ENCODE results near the gene CADPS. TPM values are rescaled to one million over a fixed set of nuclear protein-coding genes. Genes with fewer than 3 reads are reported as not detected.

Gene CADPS
- total and polyA plus RNA-seq, 2 of the 4 experiments (the other 2 are of a cell fraction), result not detected

- ATAC-seq (ENCODE audit: low read depth), result no peak
- no peak overlapping the region for H3K27ac ChIP-seq (ENCODE audit: insufficient read depth, low read length)
- BruUV-seq (replicated peaks), result no TSS peak
Observed at GRCh38 chr3:62761311-62761710, 113.9 kb downstream of the CADPS start.

More at GRCh38 chr3:62761311-62761710, 113.9 kb downstream of the CADPS start:
- H4K5ac ChIP-seq (ENCODE audit: low read depth, low read length), result no peak overlapping the region
- H2AK9ac ChIP-seq (replicated peaks; ENCODE audit: low read depth, low read length, poor library complexity), result no peak overlapping the region
- intact Hi-C loops (cut with micrococcal nuclease), result no loop called here
- no peak overlapping the region for H3K18ac ChIP-seq (ENCODE audit: low read depth, low read length)
- no peak overlapping the region for H3K56ac ChIP-seq (ENCODE audit: extremely low read depth, insufficient read depth, low read length)
- no peak overlapping the region for H2BK15ac ChIP-seq (ENCODE audit: low read depth, low read length)
- no peak overlapping the region for H3K4me2 ChIP-seq (ENCODE audit: low read depth, low read length)
- TF ChIP-seq SMC3 (IDR thresholded peaks at IDR 0.05; ENCODE audit: low read depth, low read length) (no peak), CEBPB (IDR thresholded peaks at IDR 0.05; ENCODE audit: low read depth, low read length) (no peak), FOS (IDR thresholded peaks at IDR 0.05; ENCODE audit: low read depth, low read length) (no peak), POLR2A (IDR thresholded peaks at IDR 0.05; ENCODE audit: low read depth, low read length) (no peak), MAFK (IDR thresholded peaks at IDR 0.05; ENCODE audit: low read depth, low read length) (no peak), CHD1 (IDR thresholded peaks at IDR 0.05; ENCODE audit: low read depth, low read length) (no peak), BHLHE40 (IDR thresholded peaks at IDR 0.05; ENCODE audit: low read depth, low read length) (no peak), MAZ (IDR thresholded peaks at IDR 0.05; ENCODE audit: borderline replicate concordance, low read depth, low read length) (no peak), RFX5 (IDR thresholded peaks at IDR 0.05; ENCODE audit: low read depth, low read length) (no peak), RAD21 (IDR thresholded peaks at IDR 0.05; ENCODE audit: low read length) (no peak), CTCF (conservative IDR thresholded peaks at IDR 0.05; ENCODE audit: low read depth, low read length) (no peak), USF2 (IDR thresholded peaks at IDR 0.05; ENCODE audit: low read depth, low read length) (no peak), RCOR1 (IDR thresholded peaks at IDR 0.05; ENCODE audit: insufficient replicate concordance, low read length) (no peak), MXI1 (IDR thresholded peaks at IDR 0.05; ENCODE audit: borderline replicate concordance, low read depth, low read length) (no peak)
- TF ChIP-seq, protein P1, sequence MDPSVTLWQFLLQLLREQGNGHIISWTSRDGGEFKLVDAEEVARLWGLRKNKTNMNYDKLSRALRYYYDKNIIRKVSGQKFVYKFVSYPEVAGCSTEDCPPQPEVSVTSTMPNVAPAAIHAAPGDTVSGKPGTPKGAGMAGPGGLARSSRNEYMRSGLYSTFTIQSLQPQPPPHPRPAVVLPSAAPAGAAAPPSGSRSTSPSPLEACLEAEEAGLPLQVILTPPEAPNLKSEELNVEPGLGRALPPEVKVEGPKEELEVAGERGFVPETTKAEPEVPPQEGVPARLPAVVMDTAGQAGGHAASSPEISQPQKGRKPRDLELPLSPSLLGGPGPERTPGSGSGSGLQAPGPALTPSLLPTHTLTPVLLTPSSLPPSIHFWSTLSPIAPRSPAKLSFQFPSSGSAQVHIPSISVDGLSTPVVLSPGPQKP (IDR thresholded peaks at IDR 0.05; ENCODE audit: borderline replicate concordance, low read depth, low read length), result no peak
- ChIA-PET CTCF (no interaction called here), POLR2A (ENCODE audit: unreplicated experiment) (no interaction called here)
- H3K36me3 ChIP-seq (ENCODE audit: control insufficient read depth, insufficient read depth, low read length), result no peaks in the 10 kb centered on the region
- H2AK5ac ChIP-seq (ENCODE audit: low read depth, low read length), result no peak overlapping the region
- no peak overlapping the region for H2BK5ac ChIP-seq (ENCODE audit: low read depth, low read length, poor library complexity, severe bottlenecking)
- H4K8ac ChIP-seq (ENCODE audit: low read depth in 2 of 2, low read length in 2 of 2), result no peak overlapping the region
- no peaks in the 10 kb centered on the region for H3K9me1 ChIP-seq (ENCODE audit: insufficient read depth, low read length)
- no peaks in the 10 kb centered on the region for H3K27me3 ChIP-seq (ENCODE audit: control insufficient read depth, insufficient read depth, low read length)
- no peaks in the 10 kb centered on the region for H3K4me1 ChIP-seq (ENCODE audit: control insufficient read depth, insufficient read depth, low read length)
- dilution Hi-C loops (cut with HindIII; ENCODE audit: low sequenced_read_pairs, unreplicated experiment), result no loop called here
- H3K4ac ChIP-seq (ENCODE audit: low read depth, low read length), result no peak overlapping the region
- no peak overlapping the region for H3K9ac ChIP-seq (ENCODE audit: low read depth, low read length)
- H2BK120ac ChIP-seq (ENCODE audit: low read depth, low read length), result no peak overlapping the region
- H3K4me3 ChIP-seq (ENCODE audit: insufficient read depth, low read depth, low read length), result no peak overlapping the region
- H2AFZ ChIP-seq (replicated peaks; ENCODE audit: low read length, poor library complexity), result no peak overlapping the region
- H3K9me3 ChIP-seq (ENCODE audit: control insufficient read depth, insufficient read depth, low read length), result no peaks in the 10 kb centered on the region
- DNase-seq, result no peak
- in situ Hi-C loops (cut with MboI; ENCODE audit: low sequenced_read_pairs), result no loop called here
- H2BK20ac ChIP-seq (ENCODE audit: low read depth, low read length), result no peak overlapping the region
- H3K14ac ChIP-seq (replicated peaks; ENCODE audit: low read depth, low read length), result no peak overlapping the region
- no peaks in the 10 kb centered on the region for H3K79me1 ChIP-seq (ENCODE audit: low read depth in 1 of 2, low read length in 2 of 2)
- H3K23ac ChIP-seq (ENCODE audit: low read depth, low read length), result no peak overlapping the region
- no peaks in the 10 kb centered on the region for H4K20me1 ChIP-seq (ENCODE audit: insufficient read depth, low read length)
- H4K91ac ChIP-seq (ENCODE audit: insufficient read depth, low read depth, low read length), result no peak overlapping the region
